NOMO-1 treated with dmso at 0.1 percent for 144 hours (cell line): ENCODE measurements around the gene ZNF792.
"Not testable (repeated sequence)": the region's sequence is repeated elsewhere in the genome, so short reads cannot be mapped to it uniquely, and the experiment has no call there.

Experiments
- DNase-seq: peaks from one replicate; lab custom pipeline; 2025; ENCODE audit not compliant: unreplicated experiment; lab: John Stamatoyannopoulos, UW

The ZNF792 gene

GRCh38 chr19:34972163-34972705 lies 8.2 kb upstream of the ZNF792 start:
- DNase-seq, result no peak

DNA sequence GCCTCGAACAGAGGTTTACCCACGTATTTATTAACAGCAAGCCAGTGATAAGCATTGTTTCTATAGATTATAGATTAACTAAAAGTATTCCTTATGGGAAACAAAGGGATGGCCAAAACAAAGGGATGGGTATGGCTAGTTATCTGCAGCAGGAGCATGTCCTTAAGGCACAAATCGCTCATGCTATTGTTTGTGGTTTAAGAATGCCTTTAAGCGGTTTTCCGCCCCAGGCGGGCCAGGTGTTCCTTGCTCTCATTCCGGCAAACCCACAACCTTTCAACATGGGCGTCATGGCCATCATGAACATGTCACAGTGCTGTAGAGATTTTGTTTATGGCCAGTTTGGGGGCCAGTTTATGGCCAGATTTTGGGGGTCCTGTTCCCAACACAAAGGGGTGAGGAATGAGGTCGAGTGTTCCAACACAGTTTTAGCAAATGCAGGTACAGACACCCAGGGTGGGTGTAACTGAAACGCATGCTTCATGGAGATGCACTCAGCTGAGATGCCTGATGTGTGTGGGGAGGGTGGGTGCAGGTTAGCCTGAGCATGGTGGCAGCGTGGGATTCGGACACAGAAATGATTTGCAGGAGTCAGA lies 6.3 kb upstream of the ZNF792 start:
- not testable (repeated sequence) for DNase-seq

GRCh38 chr19:34969721-34970120 lies 5.7 kb upstream of the ZNF792 start:
- DNase-seq, result no peak

DNA sequence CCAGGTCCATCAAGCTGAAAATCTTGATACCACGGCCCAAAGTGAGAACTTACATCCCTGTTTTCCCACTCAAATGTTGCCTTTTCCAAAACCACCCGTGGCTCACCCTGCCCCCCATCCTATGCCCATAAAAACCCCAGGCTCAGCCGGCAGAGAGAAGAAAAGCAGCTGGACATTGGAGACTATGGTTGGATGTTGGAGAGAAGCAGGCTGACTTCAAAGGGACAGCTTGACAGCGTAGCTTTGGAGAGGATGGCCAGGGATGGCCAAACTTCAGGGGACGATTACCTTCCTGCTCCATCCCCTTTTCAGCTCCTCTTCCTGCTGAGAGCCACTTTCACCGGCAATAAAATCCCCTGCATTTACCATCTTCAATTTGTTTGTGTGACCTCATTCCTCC lies 3.5 kb upstream of the ZNF792 start:
- DNase-seq, result no peak

DNA sequence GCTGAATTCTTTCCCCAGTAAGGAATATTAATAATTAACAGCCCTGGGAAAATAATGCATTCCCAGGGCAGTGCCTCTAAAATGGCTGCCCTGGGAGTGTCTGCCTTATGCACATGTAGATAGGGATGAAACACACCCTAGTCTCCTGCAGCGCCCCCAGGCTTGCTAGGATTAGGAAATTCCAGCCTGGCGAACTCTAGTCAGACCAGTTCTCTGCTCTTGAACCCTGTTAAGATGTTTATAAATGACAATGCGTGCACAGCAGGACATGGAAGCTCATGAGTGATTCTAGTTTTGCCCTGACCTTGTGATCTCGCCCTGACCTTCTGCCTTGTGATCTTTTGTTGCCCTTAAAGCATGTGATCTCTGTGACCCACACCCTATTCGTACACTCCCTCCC lies 1.5 kb upstream of the ZNF792 start:
- DNase-seq, result not testable (repeated sequence)

DNA sequence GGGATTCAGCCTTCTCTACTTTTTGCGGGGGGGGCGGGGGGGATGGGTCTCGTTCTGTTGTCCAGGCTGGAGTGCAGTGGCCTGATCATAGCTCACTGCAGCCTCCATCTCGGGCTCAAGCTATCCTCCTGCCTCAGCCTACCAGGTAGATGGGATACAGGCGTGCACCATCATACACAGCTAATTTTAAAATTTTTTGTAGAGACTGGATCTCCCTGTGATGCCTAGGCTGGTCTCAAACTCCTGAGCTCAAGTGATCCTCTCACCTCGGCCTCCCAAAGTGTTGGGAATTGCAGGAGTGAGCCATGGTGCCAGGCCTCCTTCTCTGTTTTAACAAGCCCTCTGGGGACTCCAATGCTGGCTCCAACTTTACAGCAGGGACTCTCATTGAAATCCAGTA lies 569 bp upstream of the ZNF792 start:
- no peak for DNase-seq

GRCh38 chr19:34962687-34963572 lies 1.1 kb downstream of the ZNF792 start:
- DNase-seq, result no peak

DNA sequence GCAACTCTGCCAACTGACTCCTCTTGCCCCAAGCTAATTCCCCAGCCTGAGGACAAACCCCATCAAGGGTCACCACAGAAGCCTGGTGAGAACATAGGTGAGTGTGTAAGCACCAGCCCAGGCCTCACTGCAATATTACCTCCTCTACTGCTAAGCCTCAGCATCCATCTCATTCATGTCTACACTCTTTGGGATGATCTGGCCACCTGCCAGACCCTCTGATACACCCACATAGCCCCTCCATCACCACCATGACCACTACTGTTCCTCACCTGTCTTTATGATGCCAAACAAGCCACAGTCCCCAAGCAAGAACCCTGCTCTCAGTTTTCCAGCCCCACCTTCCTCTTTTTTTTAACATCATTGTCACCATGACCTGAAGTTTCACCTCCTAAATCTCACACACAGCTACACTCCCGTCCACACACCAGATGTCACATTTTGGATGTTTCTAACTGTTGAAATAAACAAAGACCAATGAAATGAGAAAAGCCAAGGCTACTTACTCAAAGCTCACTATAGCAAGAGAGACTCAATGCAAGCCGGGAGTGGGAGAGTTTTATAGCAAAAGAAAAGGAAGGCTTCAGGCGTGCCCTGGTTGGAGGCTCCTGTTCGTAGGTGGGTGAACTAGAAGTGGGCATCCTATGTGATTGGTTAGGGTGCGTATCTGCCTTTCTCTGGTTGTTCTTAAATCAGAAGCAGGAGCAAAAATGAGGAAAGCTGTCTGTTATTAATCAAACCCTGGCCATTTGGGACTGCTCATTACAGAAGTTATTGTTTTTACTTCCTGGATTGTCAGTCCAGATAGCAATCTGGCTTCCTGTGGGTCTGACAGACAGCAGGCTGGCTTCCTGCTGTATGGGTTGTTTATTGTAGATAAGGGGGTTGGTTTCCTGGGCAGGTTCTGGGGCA lies 2.0 kb downstream of the ZNF792 start:
- DNase-seq, result no peak

- no peak for DNase-seq
Measured at GRCh38 chr19:34960940-34961679, 2.9 kb downstream of the ZNF792 start.

- DNase-seq, result no peak
Measured at GRCh38 chr19:34960103-34960805, 3.8 kb downstream of the ZNF792 start.

GRCh38 chr19:34959021-34959420 lies 5.0 kb downstream of the ZNF792 start:
- DNase-seq, result no peak

DNA sequence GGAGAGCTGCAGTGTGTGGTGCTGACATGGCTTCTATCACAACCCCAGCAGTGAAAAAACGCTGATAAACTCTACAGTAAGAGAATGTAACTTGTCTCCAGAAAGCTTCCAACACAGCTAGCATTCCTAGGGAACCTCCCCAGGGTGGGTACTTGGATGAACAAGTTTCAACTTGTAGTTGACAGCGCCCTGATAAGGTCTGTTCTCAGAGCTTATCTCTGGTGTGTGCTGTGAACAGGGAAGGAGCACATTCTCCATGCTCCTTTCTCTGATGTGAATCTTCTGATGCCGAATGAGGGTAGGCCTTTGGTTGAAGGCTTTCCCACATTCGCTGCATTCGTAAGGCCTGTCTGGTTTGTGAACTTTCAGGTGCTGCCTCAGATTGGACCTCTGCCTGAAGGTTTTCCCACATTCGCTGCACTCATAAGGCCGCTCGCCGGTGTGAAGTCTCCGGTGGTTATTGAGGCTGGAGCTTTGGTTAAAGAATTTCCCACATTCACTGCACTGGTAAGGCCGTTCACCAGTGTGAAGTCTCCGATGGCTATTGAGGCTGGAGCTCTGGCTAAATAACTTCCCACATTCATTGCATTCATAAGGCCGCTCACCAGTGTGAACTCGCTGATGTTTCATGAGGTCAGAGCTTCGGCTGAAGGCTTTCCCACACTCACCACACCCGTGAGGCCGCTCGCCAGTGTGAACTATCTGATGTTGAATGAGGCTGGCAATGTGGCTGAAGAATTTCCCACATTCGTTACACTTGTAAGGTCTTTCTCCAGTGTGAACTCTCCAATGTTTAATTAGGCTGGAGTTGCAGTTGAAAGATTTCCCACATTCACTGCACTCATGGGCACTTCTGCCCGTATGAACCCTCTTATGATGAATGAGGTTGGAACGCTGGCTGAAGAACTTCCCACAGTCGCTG lies 5.9 kb downstream of the ZNF792 start:
- no peak for DNase-seq

DNA sequence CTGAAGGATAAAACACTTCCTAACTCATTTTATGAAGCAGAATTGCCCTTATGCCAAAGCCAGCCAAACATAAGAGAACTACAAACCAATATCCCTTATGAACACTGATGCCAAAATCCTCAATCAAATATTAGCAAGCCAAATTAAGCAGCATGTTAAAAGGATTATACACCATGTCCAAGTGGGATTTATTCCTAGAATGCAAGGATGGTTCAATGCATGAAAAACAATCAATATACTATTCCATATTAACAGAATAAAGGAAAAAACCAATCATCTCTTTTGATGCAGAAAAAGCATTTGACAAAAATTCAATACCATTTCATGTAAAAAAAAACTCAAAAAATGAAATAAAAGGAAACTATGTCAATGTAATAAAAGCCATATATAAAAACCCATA lies 10.9 kb downstream of the ZNF792 start:
- no peak for DNase-seq

DNA sequence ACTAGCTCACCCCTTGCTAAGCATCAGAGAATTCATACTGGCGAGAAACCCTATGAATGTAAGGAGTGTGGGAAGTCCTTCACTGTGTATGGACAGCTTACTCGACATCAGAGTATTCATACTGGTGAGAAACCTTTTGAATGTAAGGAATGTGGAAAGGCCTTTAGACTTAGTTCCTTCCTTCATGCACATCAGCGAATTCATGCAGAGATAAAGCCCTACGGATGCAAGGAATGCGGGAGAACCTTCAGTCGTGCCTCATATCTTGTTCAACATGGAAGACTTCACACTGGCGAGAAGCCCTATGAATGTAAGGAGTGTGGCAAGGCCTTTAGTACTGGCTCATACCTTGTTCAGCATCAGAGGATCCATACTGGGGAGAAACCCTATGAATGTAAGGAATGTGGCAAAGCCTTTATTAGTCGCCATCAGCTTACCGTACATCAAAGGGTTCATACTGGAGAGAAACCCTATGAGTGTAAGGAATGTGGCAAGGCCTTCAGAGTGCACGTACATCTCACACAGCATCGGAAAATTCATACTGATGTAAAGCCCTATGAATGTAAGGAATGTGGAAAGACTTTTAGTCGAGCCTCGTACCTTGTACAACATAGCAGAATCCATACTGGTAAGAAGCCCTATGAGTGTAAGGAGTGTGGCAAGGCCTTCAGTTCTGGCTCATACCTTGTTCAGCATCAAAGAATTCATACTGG lies 20.0 kb downstream of the ZNF792 start:
- no peak for DNase-seq

- no peak for DNase-seq
Measured at GRCh38 chr19:34938886-34939285, 25.1 kb downstream of the ZNF792 start.

GRCh38 chr19:34936184-34936583 lies 27.8 kb downstream of the ZNF792 start:
- no peak for DNase-seq

GRCh38 chr19:34932494-34932893 lies 31.5 kb downstream of the ZNF792 start:
- DNase-seq, result no peak

DNA sequence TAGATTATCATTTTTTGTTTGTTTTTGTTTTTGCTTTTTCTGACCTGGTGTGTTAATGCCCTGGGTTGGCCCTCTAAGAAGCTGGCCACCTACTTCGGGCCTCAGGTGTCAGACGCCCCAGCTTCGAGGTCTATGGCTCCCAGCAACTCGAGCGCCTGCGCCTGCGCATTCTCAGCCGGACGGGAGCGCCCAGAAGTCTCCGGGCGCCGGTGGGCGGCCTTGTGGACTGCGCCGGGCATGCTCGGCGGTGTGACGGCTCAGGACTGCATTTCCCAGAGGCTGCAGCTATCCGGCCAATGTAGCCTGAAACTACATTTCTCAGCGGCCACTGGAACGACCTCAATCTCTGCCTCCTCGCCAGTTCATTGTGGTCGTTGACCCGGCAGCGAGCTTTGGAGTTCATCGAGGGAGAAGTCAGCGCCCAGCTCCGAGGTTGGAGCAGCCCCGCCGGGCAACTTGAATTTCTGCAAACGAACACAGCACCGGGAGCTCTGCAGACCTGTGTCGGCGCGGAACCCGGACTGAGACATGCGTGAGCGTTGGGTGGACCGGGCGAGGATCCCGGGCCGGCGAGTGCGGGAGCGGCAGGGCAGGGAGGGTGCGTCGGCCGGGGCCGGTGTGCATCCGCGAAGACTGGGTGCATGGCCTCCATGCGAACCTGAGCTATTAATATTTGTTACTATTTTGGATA lies 37.2 kb downstream of the ZNF792 start, which contains the start of gene ZNF30:
TSS of gene ZNF30 (plus strand) at position 219 of the 691 bp plus-strand sequence. CDS start 3,045 bp downstream, outside the sequence.
- no peak for DNase-seq
